Loucy (cell line): ENCODE data around the gene SOD1.
A peak's percentile ranks its signal among the peaks of the same experiment; 100 is the strongest.
"Not testable (repeated sequence)": the region's sequence is repeated elsewhere in the genome, so short reads cannot be mapped to it uniquely, and the experiment has no call there.

Experiments
- H2AFZ ChIP-seq: fragments of 200-600 bp; sonication (generic); 2 replicates; pipeline ENCODE4 v1.6.0; 2016; ENCODE audit warnings: antibody characterized with exemption, mild to moderate bottlenecking, low read length, moderate library complexity
- H3F3A ChIP-seq: fragments of 200-600 bp; 2 replicates; pipeline ENCODE4 v1.6.0; 2016; ENCODE audit warnings: antibody characterized with exemption, low read depth, mild to moderate bottlenecking
- H3K27me3 ChIP-seq: fragments of 200-600 bp; sonication (generic); 2 replicates; pipeline ENCODE4 v1.6.1; 2014; ENCODE audit warnings: low read length, mild to moderate bottlenecking; ENCODE audit not compliant: insufficient read depth, poor library complexity, severe bottlenecking
- H3K36me3 ChIP-seq: fragments of 200-600 bp; sonication (generic); 2 replicates; pipeline ENCODE4 v1.6.1; 2016; ENCODE audit warnings: low read length; ENCODE audit not compliant: insufficient read depth
- H3K4me1 ChIP-seq: fragments of 200-600 bp; sonication (generic); 2 replicates; pipeline ENCODE4 v1.5.1; 2014; ENCODE audit warnings: low read length, mild to moderate bottlenecking; ENCODE audit not compliant: insufficient read depth, poor library complexity, severe bottlenecking
- H3K4me2 ChIP-seq: fragments of 200-600 bp; sonication (generic); 2 replicates; pipeline ENCODE4 v1.6.0; 2014; ENCODE audit warnings: antibody characterized with exemption, low read length, low read depth, mild to moderate bottlenecking; ENCODE audit not compliant: poor library complexity, severe bottlenecking
- H3K4me3 ChIP-seq: fragments of 200-600 bp; sonication (generic); 2 replicates; pipeline ENCODE4 v1.5.1; 2014; ENCODE audit warnings: low read length, mild to moderate bottlenecking, mixed read lengths; ENCODE audit not compliant: poor library complexity, severe bottlenecking
- H3K79me2 ChIP-seq: fragments of 200-600 bp; sonication (generic); 2 replicates; pipeline ENCODE4 v1.6.1; 2014; ENCODE audit warnings: low read length; ENCODE audit not compliant: insufficient read depth
- H3K9ac ChIP-seq: fragments of 200-600 bp; sonication (generic); 2 replicates; pipeline ENCODE4 v1.6.0; 2014; ENCODE audit warnings: mild to moderate bottlenecking, low read depth, low read length, moderate library complexity; ENCODE audit not compliant: poor library complexity, severe bottlenecking
- H3K9me2 ChIP-seq: fragments of 200-600 bp; sonication (generic); replicated peaks from 2 replicates; pipeline ENCODE4 v1.6.1; 2016; ENCODE audit warnings: low read depth, low read length, mixed read lengths
- H3K9me3 ChIP-seq: fragments of 200-600 bp; sonication (generic); 2 replicates; pipeline ENCODE4 v1.6.1; 2014; ENCODE audit warnings: mild to moderate bottlenecking, antibody characterized with exemption, low read length, low read depth; ENCODE audit not compliant: insufficient read depth
- H4K20me1 ChIP-seq: fragments of 200-600 bp; sonication (generic); 2 replicates; pipeline ENCODE4 v1.6.0; 2014; ENCODE audit warnings: antibody characterized with exemption, low read length, mild to moderate bottlenecking; ENCODE audit not compliant: insufficient read depth, poor library complexity, severe bottlenecking
- EZH2phosphoT487 ChIP-seq: fragments of 200-600 bp; IDR thresholded peaks from 2 replicates; pipeline ENCODE4 v1.6.1; 2018; ENCODE audit warnings: antibody characterized with exemption, mild to moderate bottlenecking, moderate library complexity, borderline replicate concordance
- TF ChIP-seq, protein P1 (sequence below): fragments of 200-600 bp; sonication (generic); conservative IDR thresholded peaks from 2 replicates; pipeline ENCODE4 v1.5.1; 2014; ENCODE audit warnings: mild to moderate bottlenecking, antibody characterized with exemption, low read length

Gene SOD1

DNA sequence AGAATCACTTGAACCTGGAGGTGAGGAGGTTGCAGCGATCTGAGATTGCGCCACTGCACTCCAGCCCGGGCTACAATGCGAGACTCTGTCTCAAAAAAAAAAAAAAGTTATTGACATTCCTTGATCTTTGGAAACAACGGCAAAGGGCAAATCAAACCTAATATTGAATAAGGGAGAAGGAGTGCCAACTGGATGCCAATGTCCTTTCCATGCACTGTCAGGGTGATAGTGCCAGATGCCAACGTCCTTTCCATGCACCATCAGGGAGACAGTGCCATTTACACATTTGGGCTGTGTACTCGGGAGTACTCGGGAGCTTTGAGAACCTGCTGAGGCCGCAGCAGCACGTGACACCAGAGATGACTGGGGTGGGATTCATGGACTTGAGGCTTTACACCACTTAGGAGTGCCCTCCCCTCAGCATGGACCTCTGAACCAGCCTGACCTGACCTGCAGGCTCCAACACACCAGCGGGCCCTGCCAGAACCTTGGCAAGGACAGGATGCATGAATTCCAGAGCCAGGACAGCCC lies 34.5 kb upstream of the SOD1 start:
- H3K4me1 ChIP-seq, result peaks cover 12% of the 10 kb centered on the region
- TF ChIP-seq EZH2phosphoT487, result no peak
- TF ChIP-seq, protein P1, sequence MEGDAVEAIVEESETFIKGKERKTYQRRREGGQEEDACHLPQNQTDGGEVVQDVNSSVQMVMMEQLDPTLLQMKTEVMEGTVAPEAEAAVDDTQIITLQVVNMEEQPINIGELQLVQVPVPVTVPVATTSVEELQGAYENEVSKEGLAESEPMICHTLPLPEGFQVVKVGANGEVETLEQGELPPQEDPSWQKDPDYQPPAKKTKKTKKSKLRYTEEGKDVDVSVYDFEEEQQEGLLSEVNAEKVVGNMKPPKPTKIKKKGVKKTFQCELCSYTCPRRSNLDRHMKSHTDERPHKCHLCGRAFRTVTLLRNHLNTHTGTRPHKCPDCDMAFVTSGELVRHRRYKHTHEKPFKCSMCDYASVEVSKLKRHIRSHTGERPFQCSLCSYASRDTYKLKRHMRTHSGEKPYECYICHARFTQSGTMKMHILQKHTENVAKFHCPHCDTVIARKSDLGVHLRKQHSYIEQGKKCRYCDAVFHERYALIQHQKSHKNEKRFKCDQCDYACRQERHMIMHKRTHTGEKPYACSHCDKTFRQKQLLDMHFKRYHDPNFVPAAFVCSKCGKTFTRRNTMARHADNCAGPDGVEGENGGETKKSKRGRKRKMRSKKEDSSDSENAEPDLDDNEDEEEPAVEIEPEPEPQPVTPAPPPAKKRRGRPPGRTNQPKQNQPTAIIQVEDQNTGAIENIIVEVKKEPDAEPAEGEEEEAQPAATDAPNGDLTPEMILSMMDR, result no peak
- H2AFZ ChIP-seq, result no peak overlapping the region
- no peaks in the 10 kb centered on the region for H3K9me3 ChIP-seq
- H3K9me2 ChIP-seq, result no peaks in the 10 kb centered on the region
- H3K9ac ChIP-seq, result no peak overlapping the region
- no peaks in the 10 kb centered on the region for H4K20me1 ChIP-seq
- H3K79me2 ChIP-seq, result no peaks in the 10 kb centered on the region
- no peak overlapping the region for H3K4me2 ChIP-seq
- no peaks in the 10 kb centered on the region for H3K36me3 ChIP-seq
- H3K27me3 ChIP-seq, result no peaks in the 10 kb centered on the region
- H3F3A ChIP-seq, result no peaks in the 10 kb centered on the region
- H3K4me3 ChIP-seq, result no peak overlapping the region

- no peaks in the 10 kb centered on the region for H3K4me1 ChIP-seq
- H3K36me3 ChIP-seq, result no peaks in the 10 kb centered on the region
- H3K9me2 ChIP-seq, result no peaks in the 10 kb centered on the region
- no peak overlapping the region for H3K4me3 ChIP-seq
- no peaks in the 10 kb centered on the region for H4K20me1 ChIP-seq
- H3K27me3 ChIP-seq, result no peaks in the 10 kb centered on the region
- no peak overlapping the region for H3K4me2 ChIP-seq
- H3K79me2 ChIP-seq, result no peaks in the 10 kb centered on the region
- H3F3A ChIP-seq, result no peaks in the 10 kb centered on the region
- no peaks in the 10 kb centered on the region for H3K9me3 ChIP-seq
- H3K9ac ChIP-seq, result no peak overlapping the region
- TF ChIP-seq, protein P1, result no peak
- no peak for TF ChIP-seq EZH2phosphoT487
- H2AFZ ChIP-seq, result no peak overlapping the region
Observed at GRCh38 chr21:31629972-31630711, 29.4 kb upstream of the SOD1 start.

DNA sequence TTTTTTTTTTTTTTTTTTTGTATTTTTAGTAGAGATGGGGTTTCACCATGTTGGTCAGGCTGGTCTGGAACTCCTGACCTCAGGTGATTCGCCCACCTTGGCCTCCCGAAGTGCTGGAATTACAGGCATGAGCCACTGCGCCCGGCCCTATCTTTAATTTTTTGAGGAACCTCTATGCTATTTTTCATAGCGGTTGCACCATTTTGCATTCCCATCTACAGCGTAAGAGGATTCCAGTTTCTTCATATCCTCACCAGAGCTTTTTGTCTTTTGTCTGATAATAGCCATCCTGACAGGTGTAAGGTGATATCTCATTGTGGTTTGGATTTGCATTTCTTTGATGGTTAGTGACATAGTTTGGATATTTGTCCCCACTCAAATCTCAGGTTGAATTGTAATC lies 27.6 kb upstream of the SOD1 start:
- not testable (repeated sequence) for H3F3A ChIP-seq, H3K9me3 ChIP-seq, H3K27me3 ChIP-seq, H3K4me3 ChIP-seq, H3K9ac ChIP-seq, H3K79me2 ChIP-seq, H3K4me2 ChIP-seq, H3K36me3 ChIP-seq, H3K4me1 ChIP-seq, H3K9me2 ChIP-seq, H2AFZ ChIP-seq, H4K20me1 ChIP-seq

DNA sequence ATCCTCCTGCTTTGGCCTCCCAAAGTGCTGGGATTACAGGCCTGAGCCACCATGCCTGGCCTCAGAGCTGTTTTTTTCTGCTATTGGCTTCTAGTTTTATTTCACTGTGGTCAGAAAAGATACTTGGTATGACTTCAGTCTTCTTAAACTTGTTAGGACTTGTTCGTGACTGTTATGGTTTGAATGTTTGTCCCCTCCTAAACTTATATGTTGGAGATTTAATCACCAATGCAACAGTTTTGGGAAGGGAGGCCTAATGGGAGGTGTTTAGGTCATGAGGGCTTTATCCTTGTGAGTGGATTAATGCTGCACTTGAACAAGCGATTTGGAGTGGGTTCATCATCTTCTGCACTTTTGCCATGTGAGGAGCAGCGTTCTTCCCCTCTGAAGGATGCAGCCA lies 24.5 kb upstream of the SOD1 start:
- peak overlapping the region; percentile 36 for H3K9ac ChIP-seq
- H3K36me3 ChIP-seq, result no peaks in the 10 kb centered on the region
- TF ChIP-seq, protein P1, result no peak
- TF ChIP-seq EZH2phosphoT487, result no peak
- no peak overlapping the region for H2AFZ ChIP-seq
- H3K79me2 ChIP-seq, result no peaks in the 10 kb centered on the region
- no peak overlapping the region for H3K4me3 ChIP-seq
- no peaks in the 10 kb centered on the region for H3K4me1 ChIP-seq
- H3K9me2 ChIP-seq, result no peaks in the 10 kb centered on the region
- no peaks in the 10 kb centered on the region for H3F3A ChIP-seq
- H3K27me3 ChIP-seq, result no peaks in the 10 kb centered on the region
- H3K4me2 ChIP-seq, result no peak overlapping the region
- 0 out of 2 replicates have a peak, but pooled peaks cover 7% of the 10 kb centered on the region for H3K9me3 ChIP-seq
- no peaks in the 10 kb centered on the region for H4K20me1 ChIP-seq
